Hepatocyte (in vitro differentiated cells): Measurements from ENCODE around the gene CACNA1C.

Experiments
- EZH2 ChIP-seq: fragments of 200-600 bp; sonication (generic); IDR thresholded peaks from 2 replicates; pipeline ENCODE4 v1.6.1; 2016; ENCODE audit warnings: antibody characterized with exemption, mild to moderate bottlenecking, borderline replicate concordance
- EZH2phosphoT487 ChIP-seq: fragments of 200-600 bp; sonication (generic); IDR thresholded peaks from one replicate; pipeline ENCODE4 v1.6.1; 2018; ENCODE audit warnings: antibody characterized with exemption, mild to moderate bottlenecking, low read depth, moderate library complexity; ENCODE audit not compliant: unreplicated experiment, severe bottlenecking
- TF ChIP-seq, protein P1 (sequence below): fragments of 200-600 bp; sonication (generic); IDR thresholded peaks from 2 replicates; pipeline ENCODE4 v1.5.1; 2016; ENCODE audit warnings: antibody characterized with exemption, mild to moderate bottlenecking; ENCODE audit not compliant: poor library complexity

DNA sequence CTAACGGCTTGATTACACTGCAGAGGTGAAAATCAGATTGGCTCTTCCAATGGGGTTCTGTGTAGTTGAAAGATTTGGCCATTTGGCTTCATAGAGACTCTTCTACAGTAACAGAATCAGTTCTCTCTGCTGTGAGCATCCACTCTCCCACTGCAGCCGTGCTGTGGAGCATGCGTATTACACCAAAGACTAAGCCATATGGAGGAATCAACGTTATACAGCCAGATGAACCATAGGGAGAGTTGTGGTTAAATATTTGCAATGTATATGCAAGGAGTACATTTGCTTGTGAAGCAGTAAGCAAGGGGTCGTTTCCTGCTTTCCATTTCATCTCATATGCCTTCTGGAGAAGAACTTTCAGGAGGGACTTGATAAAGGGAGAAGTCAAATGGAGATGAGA lies 410.9 kb downstream of the CACNA1C start:
- TF ChIP-seq, protein P1, sequence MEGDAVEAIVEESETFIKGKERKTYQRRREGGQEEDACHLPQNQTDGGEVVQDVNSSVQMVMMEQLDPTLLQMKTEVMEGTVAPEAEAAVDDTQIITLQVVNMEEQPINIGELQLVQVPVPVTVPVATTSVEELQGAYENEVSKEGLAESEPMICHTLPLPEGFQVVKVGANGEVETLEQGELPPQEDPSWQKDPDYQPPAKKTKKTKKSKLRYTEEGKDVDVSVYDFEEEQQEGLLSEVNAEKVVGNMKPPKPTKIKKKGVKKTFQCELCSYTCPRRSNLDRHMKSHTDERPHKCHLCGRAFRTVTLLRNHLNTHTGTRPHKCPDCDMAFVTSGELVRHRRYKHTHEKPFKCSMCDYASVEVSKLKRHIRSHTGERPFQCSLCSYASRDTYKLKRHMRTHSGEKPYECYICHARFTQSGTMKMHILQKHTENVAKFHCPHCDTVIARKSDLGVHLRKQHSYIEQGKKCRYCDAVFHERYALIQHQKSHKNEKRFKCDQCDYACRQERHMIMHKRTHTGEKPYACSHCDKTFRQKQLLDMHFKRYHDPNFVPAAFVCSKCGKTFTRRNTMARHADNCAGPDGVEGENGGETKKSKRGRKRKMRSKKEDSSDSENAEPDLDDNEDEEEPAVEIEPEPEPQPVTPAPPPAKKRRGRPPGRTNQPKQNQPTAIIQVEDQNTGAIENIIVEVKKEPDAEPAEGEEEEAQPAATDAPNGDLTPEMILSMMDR = no peak
- TF ChIP-seq EZH2 (no peak), EZH2phosphoT487 (no peak)
